Right ventricle myocardium superior (tissue), 1 donor: ENCODE results near the gene PLA2G2D. TPM values are rescaled to one million over a fixed set of nuclear protein-coding genes. Genes with fewer than 3 reads are reported as not detected.

Experiments
- ATAC-seq: fragments of 200-7000 bp; cut with Tn5 transposase; one replicate; pipeline ENCODE4 v1.9.1; 2020; ENCODE audit warnings: mild to moderate bottlenecking; ENCODE audit not compliant: poor library complexity
- DNase-seq: peaks from one replicate; pipeline ENCODE4 v3.0.0-alpha.2; 2020
- intact Hi-C: fragments of 100-400 bp; cut with DNase I; formaldehyde crosslinking; loops from one replicate; pipeline ENCODE4 v1.11.2; 2022
- total RNA-seq: library from RNA; stranded (reverse); fragmentation: NEBNext Ultra II Directional; extraction: Animal tissue kit (Norgen Biotek cat#: 25700); gene quantifications from one replicate; pipeline ENCODE4 v1.2.1, GENCODE V29; 2021
- donor health status: DM: no; HTN: yes; CAD: no; lungs with severe emphysema.

PLA2G2D gene
- total RNA-seq, 1 donor from 2014 or later, result not detected

DNA sequence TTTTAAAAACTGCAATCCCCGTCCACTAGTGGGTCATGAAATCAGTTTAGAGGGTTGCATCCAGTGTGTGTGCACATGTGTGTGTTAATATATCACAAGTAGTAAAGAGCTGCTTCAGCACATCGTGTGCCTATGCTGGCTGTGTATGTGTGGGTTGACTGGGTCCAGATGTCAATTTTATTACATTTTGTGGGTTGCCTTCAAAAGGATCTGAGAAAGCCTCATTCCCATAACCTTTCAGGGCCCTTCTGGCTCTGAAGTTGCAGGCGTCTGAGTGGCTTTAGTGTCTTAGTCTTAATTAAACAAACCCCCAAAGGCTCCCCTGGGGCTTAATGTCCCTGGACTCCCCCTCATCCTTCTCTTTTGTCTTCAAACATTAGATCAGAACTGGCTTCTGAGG is 19.8 kb downstream of the PLA2G2D start:
- intact Hi-C loops, result loop anchor here (10.0 kb wide), 1 partner anchor 395 kb away; no protein-coding TSS in a partner anchor
- DNase-seq (no peak), ATAC-seq (no peak)

DNA sequence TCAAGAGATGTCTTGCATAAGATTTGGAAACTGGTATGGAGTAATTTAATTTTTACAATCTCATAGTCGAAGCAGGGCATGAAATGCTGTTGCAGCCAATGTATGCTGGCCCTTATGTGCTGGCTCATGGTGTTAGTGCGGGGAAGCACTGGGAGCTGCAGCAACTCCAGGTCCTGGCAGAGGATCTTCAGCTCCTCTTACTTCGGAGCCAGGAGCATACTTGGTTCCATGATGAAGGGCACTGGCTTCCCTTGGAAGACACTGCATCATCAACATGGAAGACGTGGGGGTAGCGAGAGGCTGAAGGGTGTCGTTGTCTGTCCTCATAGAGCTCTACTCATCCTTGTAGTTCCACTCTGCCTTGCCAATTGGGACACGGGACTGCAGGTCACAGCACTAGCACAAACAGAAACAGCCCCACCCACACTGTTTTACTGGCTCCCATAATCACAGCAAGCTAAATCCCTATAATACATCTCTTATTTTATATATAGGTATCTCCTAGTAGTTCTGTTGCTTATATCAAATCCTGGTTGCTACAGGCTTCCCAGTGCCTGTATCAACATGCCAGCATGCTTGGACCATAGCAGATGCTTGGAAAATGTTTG is 22.4 kb downstream of the PLA2G2D start:
- intact Hi-C loops, result loop anchor here (10.0 kb wide), 1 partner anchor 398 kb away; no protein-coding TSS in a partner anchor
- DNase-seq (no peak), ATAC-seq (no peak)

GRCh38 chr1:20095564-20096434 is 23.5 kb downstream of the PLA2G2D start:
- intact Hi-C loops, result loop anchor here (10.0 kb wide), 1 partner anchor 399 kb away; no protein-coding TSS in a partner anchor
- DNase-seq (no peak), ATAC-seq (peak; percentile 3)

DNA sequence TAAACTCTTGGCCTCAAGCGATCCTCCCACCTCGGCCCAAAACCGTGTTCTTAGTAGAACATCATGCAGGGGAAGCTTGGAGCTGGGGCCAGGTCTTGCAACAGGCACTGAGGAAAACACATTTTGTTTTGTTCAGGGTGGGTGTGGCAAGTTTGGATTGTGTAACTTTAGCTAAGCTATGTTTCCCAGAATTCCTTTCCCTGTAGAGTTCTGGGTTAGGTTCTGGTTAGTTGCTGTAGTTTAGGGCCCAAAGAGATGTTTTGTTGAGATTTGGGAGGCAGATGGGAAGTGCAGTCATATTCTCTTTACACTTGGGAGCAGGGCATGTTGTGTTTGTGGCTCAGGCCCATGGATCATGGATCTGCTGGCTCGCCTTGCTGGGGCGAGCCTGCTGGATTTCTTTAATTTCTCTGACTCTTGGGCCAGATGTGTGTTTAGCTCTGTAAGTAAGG is 25.4 kb downstream of the PLA2G2D start:
- ATAC-seq (peak; percentile 74), DNase-seq (peak; percentile 88)
- intact Hi-C loops, result loop anchor here (5.0 to 10.0 kb wide), 2 partner anchors 117 to 401 kb away; partner anchors contain the start of gene PLA2G2A

DNA sequence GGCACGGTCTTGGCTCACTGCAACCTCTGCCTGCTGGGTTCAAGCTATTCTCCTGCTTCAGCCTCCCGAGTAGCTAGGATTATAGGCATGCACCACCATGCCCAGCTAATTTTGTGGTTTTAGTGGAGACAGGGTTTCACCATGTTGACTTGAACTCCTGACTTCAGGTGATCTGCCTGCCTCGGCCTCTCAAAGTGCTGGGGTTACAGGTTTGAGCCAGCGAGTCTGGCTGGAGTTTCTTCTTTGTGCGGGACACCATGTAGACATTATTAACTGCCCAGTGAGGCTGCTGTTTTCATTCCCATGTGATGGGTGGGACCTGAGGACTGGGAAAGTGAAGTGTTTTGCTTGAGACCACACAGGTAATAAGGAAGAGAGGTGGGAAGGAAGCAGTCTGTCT is 26.0 kb downstream of the PLA2G2D start:
- ATAC-seq (no peak), DNase-seq (no peak)
- intact Hi-C loops, result loop anchor here (5.0 to 10.0 kb wide), 2 partner anchors 116 to 401 kb away; partner anchors contain the start of gene PLA2G2A

GRCh38 chr1:20090641-20091040 is 28.7 kb downstream of the PLA2G2D start:
- intact Hi-C loops, result loop anchor here (5.0 to 10.0 kb wide), 2 partner anchors 113 to 404 kb away; partner anchors contain the start of gene PLA2G2A
- ATAC-seq (no peak), DNase-seq (no peak)

DNA sequence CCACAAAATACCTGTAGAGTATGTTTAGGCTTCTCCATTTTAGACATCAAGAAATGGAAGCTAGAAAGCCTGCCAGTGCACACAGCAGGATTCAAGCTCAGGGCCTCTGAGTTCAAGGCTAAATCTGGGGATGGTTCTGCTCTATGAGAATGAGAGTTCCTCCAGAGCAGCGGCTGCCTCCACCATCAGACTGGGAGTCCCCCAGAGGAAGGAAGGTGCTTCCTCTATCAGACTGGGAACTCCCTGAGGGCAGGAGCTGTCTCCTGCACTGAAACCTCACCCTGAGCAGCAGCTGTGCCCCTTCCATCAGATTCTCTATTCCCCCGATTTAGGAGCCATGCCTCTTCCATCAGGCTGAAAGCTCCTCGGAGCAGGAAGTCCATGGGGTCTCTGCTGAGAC is 29.2 kb downstream of the PLA2G2D start:
- intact Hi-C loops, result loop anchor here (5.0 to 10.0 kb wide), 2 partner anchors 113 to 405 kb away; partner anchors contain the start of gene PLA2G2A
- ATAC-seq (no peak), DNase-seq (no peak)

GRCh38 chr1:20089328-20090077 is 29.8 kb downstream of the PLA2G2D start:
- intact Hi-C loops, result loop anchor here (5.0 to 10.0 kb wide), 2 partner anchors 112 to 405 kb away; partner anchors contain the start of gene PLA2G2A
- no peak for ATAC-seq
- DNase-seq, result no peak

GRCh38 chr1:20087668-20088067 is 31.7 kb downstream of the PLA2G2D start:
- ATAC-seq (no peak), DNase-seq (no peak)
- intact Hi-C loops, result no loop called here

DNA sequence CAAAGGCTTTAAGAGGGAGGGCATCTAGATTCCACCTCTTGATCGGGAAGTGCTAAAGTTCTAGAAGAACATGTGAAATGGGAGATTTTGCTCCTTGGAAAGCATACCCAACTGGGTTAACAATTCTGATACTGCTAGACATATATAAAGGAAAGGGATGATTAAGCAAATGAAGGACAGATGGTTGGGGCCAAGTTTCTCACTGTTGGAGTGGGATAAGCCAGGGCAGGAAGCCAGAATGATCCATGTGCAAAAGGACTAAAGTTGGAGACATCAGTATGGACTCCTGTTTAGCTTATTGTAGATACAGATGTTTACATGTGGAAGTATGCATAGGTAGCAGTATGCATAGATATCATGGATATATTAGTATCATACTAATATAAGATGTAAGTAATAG is 32.5 kb downstream of the PLA2G2D start:
- ATAC-seq (no peak), DNase-seq (no peak)
- intact Hi-C loops, result no loop called here

GRCh38 chr1:20083178-20083944 is 36.0 kb downstream of the PLA2G2D start:
- intact Hi-C loops, result no loop called here
- DNase-seq (peak; percentile 51), ATAC-seq (peak; percentile 59)

- DNase-seq (no peak), ATAC-seq (no peak)
- intact Hi-C loops, result no loop called here
Observed at GRCh38 chr1:20082772-20083171, 36.6 kb downstream of the PLA2G2D start.

DNA sequence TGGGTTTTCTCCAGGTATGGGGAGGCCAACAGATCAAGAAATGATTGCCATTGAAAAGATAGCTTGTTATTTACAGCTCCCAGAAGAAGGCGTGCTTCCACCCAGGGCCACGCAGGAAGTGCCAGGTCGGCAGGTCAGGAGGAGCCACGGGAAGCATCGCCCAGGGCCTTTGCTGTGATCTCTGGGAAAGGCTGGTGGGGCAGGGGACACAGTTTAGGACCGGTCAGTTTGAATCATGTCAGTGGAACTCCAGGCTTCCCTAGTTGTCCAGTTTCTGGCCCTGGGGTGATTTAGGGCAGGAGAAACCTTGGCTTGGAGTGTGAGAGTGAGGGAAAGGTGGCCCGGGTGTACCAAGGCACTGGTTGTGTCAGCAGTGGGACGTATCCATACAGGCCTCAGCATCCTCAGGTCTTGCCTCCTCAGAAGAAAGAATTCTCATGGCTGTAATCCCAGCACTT is 38.0 kb downstream of the PLA2G2D start:
- DNase-seq (no peak), ATAC-seq (no peak)
- intact Hi-C loops, result no loop called here

- DNase-seq (no peak), ATAC-seq (no peak)
- intact Hi-C loops, result no loop called here
Observed at GRCh38 chr1:20080441-20081352, 38.6 kb downstream of the PLA2G2D start.

DNA sequence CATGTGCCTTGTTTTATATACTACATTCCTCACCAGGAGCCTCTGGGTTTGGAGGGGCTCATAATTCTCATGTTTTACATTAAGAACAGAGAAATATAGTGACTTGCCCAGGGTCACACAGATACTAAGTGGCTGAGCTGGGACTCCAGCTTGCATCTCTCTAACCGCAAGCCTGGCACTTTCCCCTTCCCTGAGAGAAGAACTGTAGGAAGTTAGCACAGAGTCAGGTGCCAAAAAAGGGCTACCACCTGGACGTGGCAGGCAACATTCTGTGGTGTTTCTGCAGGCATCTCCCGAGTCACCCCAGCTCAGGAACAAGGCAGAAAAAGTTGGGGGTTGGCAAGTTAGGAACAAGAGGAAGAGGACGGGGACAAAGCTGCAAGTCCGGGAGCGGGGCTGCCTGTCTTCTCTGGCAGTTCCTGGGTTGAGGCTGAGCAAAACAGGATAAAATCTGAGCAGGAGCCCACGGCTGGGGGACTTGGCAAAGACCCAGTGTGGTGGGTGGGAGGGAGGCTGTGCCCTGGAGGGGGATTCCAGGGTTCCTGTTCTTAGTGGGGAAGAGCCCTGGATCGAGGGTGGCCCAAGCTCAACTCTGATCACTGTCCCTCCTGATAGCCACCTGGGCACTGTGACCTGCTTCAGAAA is 39.6 kb downstream of the PLA2G2D start:
- intact Hi-C loops, result no loop called here
- DNase-seq (no peak), ATAC-seq (no peak)

DNA sequence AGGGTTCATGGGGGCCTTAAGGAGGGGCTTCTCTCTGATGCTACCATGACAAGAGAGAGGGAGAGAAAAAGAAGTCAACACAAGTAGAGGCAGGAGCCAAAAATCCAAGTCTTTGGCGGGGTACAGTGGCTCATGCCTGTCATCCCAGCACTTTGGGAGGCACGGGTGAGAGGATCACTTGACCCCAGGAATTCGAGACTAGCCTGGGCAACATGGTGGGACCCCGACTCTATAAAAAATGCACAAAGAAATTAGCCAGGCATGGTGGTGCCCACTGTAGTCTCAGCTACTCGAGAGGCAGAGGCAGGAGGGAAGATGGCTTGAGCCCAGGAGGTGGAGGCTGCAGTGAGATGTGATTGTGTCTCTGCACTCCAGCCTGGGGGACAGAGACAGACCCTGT is 40.6 kb downstream of the PLA2G2D start:
- DNase-seq (no peak), ATAC-seq (no peak)
- intact Hi-C loops, result no loop called here
